G401 (cell line): ENCODE data around the gene IMPACT. TPM values are rescaled to one million over a fixed set of nuclear protein-coding genes. Genes with fewer than 3 reads are reported as not detected.

Source experiments
- DNase-seq: peaks from one replicate; pipeline ENCODE4 v3.0.0-alpha.2; 2015; ENCODE audit warnings: low spot score
- in situ Hi-C: cut with HindIII; loops from 2 replicates; pipeline ENCODE4 v1.10.0; 2016; ENCODE audit warnings: low sequenced_read_pairs, mixed read lengths
- total RNA-seq: library from RNA; depleted of rRNA; stranded (reverse); fragments of >200 nt; shearing (Covaris generic); gene quantifications from 2 replicates; pipeline ENCODE4 v1.2.3, GENCODE V29; 2014; rRNA removed

Gene IMPACT
- 32.1 and 47.6 TPM in 2 replicates for total RNA-seq

DNA sequence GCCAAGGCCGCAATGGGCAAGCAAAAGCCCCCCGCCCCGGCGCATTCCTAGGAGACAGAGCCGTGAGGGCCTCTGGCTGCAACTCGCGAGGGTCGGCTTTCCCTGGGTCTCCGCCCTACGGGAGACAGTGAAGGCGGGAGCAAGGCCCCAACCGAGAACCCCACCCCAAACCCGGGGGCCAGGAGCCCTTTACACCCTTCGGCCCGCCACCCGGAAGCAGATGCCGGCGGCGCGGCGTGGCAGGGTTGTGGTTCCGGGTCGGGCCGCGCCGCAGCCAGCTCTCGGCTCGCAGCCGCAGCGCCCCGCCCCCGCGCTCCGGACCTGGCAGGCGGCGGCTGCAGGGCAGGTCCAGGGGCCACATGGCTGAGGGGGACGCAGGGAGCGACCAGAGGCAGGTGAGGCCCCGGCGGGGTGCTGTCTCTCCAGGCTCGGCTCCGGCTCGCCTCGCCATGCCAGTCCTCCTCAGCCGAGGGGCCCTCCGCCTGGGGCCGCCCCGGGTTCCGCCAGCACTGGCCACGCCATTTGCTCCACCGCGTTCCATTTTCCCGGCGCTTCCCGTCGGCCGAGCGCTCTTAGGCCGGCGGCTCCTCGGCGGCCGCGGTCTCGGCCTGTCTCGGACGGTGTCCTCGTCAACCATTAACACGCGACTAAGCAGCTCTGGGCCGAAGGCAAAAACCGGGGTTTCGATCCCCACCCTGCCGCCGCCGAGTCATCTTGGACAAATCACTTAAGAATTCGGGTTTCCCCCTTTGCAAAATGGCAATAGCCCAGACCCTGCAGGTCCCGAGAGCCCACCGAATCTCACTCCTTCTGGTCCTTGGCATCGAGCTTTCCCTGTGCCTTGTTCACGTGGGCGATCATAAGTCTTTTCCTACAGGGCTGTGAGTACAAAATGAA, at the start of gene IMPACT:
IMPACT (plus strand) TSS at position 273 of the 897 bp plus-strand sequence; CDS start at position 360, 87 bp downstream.
- in situ Hi-C loops, result no loop called here
- peak; percentile 72 for DNase-seq

- in situ Hi-C loops, result no loop called here
- DNase-seq, result no peak
Measured at GRCh38 chr18:24378598-24378997, 47.9 kb upstream of the IMPACT start.

DNA sequence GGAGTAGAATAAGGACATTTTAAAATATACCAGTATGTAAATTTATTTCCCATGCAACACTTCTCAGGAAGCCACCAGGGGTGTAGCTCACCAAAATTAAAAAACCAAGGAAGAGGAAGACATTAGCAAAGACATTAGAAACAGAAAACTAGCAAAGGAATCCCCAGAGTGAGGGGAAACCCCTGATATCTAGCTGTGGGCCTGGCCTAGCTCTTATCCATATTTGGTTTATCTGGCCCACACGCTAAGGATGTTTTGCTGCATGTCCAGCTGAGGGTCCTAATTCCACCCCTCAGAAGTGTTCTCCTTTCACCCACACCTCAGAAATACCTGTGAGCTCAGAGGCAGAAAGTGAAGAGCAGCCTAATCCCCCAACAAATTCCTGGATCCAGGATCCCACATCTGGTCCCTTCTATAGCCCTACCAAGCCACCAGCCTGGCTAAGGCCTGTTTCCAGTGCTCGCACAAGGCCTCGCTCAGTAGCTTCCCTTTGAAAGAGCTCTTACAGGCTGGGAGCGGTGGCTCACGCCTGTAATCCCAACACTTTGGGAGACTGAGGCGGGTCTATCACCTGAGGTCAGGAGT, 46.2 kb upstream of the IMPACT start:
- in situ Hi-C loops, result no loop called here
- DNase-seq, result no peak

DNA sequence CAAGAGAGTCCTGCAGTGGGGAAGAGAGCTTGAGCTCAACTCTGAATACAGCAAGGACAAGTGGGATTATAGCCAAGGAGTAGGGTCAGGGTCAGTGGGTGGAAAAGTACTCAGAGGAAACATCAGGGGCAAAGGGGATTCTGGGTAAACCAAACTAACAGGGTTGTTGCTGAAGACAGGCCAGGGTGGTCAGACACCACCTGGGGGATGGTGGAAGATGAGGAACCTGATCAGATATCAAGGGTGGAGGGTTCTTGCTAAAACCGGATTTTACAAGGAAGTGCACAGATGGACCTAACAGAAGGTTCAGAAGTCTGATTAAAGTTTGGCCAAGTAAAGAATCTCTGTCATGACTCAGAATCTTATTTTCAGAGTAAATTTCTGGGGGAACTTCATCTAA, 45.3 kb upstream of the IMPACT start:
- no peak for DNase-seq
- in situ Hi-C loops, result no loop called here

DNA sequence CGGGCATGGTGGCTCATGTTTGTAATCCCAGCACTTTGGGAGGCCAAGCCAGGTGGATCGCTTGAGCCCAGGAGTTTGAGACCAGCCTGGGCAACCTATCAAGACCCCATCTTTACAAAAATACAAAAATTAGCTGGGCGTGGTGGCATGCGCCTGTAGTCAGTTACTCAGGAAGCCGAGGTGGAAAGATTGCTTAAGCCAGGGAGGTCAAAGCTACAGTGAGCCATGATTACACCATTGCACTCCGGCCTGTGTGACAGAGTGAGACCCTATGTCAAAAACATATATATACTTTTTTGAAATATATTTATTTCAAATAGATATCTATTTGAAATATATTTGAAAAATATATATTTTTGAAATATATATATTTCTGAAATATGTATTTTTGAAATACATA, 39.8 kb upstream of the IMPACT start:
- in situ Hi-C loops, result no loop called here
- no peak for DNase-seq

DNA sequence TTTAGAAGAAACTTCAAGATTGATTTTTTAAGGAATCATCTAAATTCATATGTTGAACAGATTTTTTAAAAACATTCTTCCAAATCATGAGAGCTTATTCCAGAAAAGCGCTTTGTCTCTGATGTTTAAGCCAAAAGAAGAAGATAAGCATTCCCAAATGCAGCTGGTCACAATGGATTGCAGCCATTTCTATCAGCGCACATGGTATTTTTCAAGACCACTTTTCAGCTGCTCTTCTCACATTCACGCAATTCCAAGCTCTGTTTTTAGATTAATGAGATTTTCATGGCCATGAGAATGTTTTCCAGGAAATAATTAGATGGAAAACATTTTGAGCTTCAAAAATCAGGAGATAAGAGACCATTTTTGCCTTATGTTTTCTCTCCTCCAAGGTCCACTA, 37.5 kb upstream of the IMPACT start:
- no peak for DNase-seq
- in situ Hi-C loops, result no loop called here

DNA sequence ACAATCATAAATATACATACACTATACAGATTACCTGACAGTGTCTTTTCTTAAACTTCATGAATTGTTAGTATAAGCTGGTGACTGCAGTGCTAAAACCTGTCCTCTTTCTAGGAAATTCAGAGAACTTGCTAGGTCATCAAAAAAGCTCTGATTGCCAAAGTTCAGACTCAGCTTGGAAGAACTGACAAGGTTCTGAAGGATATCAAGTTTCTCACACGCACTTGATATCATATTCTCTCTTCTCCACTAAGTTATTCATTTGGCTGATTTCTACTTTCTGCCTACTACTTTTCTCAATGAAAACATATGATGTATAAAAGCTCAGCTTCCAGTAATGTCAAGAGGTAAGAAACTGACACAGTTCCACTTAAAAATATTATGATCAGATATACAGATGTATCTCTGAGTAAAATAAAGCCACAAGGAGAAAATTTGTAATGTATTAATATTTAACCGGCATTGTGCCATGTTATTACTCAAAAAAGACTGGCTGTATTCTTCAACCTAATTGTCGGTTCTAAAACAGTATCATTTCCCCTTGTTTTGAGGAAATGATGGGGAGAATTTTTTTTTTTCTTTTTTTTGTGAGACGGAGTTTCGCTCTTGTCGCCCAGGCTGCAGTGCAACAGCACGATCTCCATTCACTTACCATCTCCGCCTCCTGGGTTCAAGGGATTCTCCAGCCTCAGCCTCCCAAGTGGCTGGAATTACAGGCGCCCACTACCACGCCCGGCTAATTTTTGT, 31.2 kb upstream of the IMPACT start:
- in situ Hi-C loops, result no loop called here
- DNase-seq, result no peak

DNA sequence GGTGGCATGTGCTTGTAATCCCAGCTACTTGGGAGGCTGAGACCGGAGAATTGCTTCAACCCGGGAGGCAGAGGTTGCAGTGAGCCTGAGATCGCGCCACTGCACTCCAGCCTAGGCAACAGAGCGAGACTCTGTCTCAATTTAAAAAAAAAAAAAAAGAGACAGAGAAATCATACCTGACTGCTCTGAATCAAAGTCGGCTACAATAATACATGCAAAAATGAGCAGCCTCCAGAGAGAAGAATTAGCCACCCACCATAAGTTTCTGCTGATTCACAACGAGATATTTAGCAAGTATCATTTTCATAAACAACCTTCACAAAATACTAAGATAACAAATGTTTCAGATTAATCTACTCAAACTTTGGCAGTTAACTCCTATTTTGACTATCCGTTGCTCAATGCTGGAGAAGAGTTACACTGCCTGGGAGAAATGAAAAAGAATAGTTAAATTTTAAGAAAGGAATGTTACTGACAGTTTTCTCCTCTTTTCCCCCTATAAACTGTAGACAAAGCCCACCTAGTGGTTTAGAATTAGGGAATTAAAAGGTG, 30.3 kb upstream of the IMPACT start:
- no peak for DNase-seq
- in situ Hi-C loops, result no loop called here

DNA sequence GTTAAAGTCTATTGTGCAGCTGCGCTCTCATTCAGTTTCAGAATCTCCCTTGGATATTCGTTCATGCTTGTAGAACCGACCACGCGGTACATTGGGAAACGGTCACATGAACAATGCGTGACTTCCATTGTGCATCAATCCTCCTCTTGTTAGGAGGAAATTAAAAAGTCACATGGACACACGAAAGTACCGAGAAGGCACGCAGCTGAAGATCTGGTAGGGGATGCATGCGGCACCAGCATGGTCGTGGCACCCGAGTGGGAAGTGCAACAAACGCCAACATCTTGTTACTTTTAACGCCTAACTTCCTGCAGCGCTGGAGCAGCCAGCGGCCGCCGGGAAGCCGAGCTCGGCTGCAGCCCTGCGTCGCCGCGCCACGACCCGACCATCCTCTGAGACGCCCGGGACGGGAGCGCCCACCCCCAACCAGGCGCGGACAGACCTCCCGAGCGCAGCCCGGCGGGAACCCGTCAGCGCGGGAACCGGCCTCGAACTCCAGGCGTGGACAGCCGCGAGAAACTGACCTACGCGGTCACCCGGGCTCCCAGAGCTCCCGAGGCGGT, 29.3 kb upstream of the IMPACT start:
- DNase-seq, result peak; percentile 57
- in situ Hi-C loops, result no loop called here

DNA sequence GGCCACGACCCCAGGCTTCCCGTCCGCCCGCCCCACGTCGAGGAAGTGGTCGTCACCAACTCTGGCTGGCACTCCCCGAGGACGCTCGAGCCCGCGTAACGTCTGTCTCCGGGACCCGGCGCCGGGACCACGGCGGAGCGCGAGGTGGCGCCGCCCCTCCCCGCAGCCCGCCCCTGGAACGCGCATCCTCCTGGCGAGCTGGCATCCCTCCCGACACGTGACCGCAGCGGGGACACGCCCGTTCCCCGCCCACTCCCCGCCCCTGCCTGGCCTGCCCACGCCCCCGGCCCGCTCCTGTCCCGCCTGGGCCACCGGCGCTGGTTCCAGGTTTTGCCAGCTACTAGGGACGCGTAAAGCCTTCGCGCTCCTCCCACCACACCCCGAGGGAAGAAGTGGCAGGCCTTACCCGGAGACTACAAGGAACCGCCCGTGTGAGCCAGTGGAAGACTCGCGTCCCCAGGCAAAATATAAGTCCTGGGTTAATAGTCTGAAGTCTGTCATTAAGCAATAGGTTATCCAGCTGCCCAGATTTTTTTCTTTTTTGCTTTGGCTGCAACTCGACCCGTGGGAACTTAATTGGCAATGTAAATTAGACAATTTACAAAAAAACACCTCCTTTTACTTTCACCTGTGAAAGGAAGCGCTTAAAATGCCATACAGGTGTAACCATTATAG, 28.6 kb upstream of the IMPACT start, which contains the start of gene OSBPL1A:
OSBPL1A (minus strand) TSS at position 131 of the 675 bp plus-strand sequence. CDS start 20,291 bp downstream, outside the sequence.
- in situ Hi-C loops, result no loop called here
- peak; percentile 72 for DNase-seq

DNA sequence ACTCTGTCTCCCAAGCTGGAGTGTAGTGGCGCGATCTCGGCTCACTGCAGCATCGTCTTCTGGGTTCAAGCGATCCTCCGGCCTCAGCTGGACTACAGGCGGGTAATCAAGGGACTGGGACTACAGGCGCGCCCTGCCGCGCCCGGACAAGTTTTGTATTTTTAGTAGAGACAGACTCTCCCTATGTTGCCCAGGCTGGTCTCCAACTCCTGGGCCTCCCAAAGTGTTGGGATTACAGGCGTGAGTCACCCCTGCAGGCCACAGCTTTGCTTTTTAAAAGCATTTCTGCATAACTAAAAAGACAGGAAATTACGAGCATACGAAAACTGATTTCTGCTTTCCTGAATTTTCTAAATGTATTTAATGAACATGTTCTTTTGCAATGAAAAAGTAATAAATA, 27.9 kb upstream of the IMPACT start:
- no peak for DNase-seq
- in situ Hi-C loops, result no loop called here

DNA sequence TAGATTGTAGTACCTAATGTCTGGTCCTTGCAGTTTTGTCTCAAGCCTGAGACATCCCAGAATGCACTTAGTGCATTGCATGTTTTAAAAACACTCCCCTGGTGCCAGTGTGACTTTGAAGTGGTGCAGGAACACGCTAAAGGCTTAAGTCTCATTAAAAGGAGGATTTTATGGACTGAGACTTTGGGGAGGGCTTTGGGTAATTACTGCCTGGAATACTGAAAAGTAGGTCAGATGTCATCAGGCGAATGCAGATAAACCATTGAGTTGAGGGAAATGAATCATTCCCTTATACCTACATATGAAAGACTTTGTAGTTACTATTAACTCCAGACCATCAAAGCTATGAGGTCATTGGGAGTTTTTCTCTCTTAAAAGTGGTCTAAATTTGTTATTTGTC, 25.9 kb upstream of the IMPACT start:
- in situ Hi-C loops, result no loop called here
- no peak for DNase-seq

- in situ Hi-C loops, result no loop called here
- DNase-seq, result no peak
Measured at GRCh38 chr18:24402209-24402785, 24.2 kb upstream of the IMPACT start.

DNA sequence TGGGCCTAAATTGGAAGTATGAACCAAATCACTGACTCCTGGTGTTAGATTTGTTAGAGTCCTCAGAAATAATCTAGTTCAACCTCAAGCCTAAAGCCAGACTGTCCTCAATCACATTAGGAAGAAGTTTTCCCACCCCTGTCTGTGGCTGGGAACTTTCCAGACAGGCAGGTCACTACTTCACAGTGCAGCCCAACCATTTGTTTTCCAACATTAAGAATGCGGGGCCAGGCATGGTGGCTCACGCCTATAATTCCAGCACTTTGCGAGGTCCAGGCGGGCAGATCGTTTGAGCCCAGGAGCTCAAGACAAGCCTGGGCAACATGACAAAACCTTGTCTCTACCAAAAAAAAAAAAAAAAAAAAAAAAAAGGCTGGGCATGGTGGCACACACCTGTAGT, 23.4 kb upstream of the IMPACT start:
- in situ Hi-C loops, result no loop called here
- DNase-seq, result no peak

GRCh38 chr18:24404591-24404990, 21.9 kb upstream of the IMPACT start:
- in situ Hi-C loops, result no loop called here
- no peak for DNase-seq

DNA sequence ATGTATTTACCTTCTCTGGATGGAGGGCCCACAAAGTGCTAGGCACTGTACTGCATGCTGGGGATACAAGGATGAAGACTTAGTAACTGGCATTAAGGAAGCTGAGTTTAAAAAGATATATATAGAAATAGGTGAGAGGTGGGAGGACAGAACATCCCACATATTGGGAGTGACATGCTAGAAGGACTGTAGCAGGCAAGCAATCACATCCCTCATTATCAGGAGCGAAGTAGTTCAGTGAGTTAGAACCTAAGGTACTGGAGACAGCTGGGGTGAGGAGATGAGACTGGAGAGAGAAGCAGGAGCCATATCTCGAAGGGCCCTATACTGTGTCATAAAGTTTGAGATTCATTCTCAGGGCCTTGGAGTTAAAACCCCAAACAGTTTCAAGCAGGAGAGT, 18.0 kb upstream of the IMPACT start:
- no peak for DNase-seq
- in situ Hi-C loops, result no loop called here

DNA sequence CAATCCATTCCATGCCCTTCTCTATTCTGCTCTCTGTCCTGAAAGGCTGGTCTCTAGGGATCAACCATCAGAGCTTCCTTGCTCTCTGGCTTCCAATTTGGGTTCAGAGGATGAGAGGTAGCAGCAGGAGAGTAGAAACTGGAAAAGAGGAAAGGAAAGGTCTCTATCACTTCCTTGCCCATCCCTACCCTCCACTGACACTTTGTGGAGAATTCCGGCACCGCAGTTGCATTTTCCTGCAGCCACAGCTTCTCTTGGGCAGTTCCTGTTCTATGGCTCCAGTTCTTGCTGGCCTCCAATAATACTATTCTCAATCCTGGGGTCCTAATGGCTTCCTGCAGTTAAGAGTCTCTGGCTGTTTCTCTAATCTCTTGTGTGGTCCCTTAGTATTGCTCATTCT, 13.3 kb upstream of the IMPACT start:
- in situ Hi-C loops, result no loop called here
- DNase-seq, result no peak

DNA sequence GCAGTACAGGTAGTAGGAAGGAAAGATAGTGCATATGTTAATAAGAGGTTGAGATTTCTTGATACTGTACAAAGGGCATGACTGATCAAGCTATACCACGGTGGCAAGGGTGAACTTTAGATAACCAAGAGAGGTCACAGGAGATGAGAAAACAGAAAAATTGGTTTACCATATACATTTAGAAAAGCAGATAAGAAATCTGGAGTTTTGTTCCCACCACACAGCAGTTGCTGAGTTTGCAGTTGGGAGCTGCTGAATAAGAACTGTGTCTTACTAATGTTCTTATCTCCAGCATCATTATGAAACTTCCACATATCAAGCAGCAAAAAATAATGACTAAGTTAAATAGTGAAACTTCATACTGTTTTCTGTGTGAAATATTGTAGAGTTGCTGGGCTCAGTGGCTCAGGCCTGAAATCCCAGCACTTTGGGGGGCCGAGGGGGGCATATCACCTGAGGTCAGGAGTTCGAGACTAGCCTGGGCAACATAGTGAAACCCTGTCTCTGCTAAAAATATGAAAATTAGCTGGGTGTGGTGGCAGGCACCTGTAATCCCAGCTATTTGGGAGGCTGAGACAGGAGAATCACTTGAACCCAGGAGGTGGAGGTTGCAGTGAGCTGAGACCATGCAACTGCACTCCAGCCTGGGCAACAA, 12.0 kb upstream of the IMPACT start:
- in situ Hi-C loops, result no loop called here
- DNase-seq, result no peak
